Vagina (tissue), 2 donors: ENCODE data around the gene DOCK11.

Experiments
- POLR2A ChIP-seq, 2 donors: fragments of 450-650 bp; IDR thresholded peaks; one replicate each; pipeline ENCODE4 v1.6.1; 2017; ENCODE audit warnings: antibody characterized with exemption in 2 of 2, mild to moderate bottlenecking in 2 of 2, moderate library complexity in 2 of 2
- POLR2AphosphoS5 ChIP-seq, 2 donors: sonication (generic); formaldehyde crosslinking; IDR thresholded peaks; one replicate each; pipeline ENCODE4 v1.9.0; 2017; ENCODE audit warnings: antibody characterized with exemption in 2 of 2, mild to moderate bottlenecking in 2 of 2, low read depth in 1 of 2; ENCODE audit not compliant: insufficient read depth in 1 of 2
- TF ChIP-seq, protein P1 (sequence below), 3 experiments: fragments of 450-650 bp in 2 of 3; fragments of 200-600 bp in 1 of 3; sonication (generic) in 1 of 3; IDR thresholded peaks; one replicate each; pipeline ENCODE4 v1.5.1; 2017 to 2019; ENCODE audit warnings: antibody characterized with exemption in 3 of 3, mild to moderate bottlenecking in 2 of 3, moderate library complexity in 2 of 3

DNA sequence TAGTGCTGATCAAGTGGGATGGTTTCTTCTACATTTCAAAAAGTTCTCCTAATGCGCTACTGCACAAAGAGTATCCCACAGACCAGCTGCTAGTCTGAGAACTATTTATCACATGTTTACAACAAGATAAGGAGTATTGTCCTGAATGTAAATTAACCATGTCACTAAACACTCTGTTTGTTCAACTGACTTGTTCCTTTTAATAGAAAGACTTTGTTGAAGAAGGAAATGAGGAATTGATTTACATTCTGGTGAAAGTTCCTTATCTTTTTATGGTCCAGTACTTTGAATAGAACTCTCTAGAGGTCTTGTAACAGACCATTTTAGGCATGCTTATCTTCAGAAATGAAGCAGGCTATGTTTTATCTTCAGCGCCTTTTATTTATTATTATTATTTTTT is 164.5 kb downstream of the DOCK11 start:
- TF ChIP-seq, protein P1, sequence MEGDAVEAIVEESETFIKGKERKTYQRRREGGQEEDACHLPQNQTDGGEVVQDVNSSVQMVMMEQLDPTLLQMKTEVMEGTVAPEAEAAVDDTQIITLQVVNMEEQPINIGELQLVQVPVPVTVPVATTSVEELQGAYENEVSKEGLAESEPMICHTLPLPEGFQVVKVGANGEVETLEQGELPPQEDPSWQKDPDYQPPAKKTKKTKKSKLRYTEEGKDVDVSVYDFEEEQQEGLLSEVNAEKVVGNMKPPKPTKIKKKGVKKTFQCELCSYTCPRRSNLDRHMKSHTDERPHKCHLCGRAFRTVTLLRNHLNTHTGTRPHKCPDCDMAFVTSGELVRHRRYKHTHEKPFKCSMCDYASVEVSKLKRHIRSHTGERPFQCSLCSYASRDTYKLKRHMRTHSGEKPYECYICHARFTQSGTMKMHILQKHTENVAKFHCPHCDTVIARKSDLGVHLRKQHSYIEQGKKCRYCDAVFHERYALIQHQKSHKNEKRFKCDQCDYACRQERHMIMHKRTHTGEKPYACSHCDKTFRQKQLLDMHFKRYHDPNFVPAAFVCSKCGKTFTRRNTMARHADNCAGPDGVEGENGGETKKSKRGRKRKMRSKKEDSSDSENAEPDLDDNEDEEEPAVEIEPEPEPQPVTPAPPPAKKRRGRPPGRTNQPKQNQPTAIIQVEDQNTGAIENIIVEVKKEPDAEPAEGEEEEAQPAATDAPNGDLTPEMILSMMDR (IDR thresholded peaks at IDR 0.05), result no peak
- TF ChIP-seq POLR2AphosphoS5 (IDR thresholded peaks at IDR 0.05; ENCODE audit: insufficient read depth in 1 of 2, low read depth in 1 of 2) (no peak), POLR2A (IDR thresholded peaks at IDR 0.05) (no peak)
